ENCODE results near the gene FRMD3.

GRCh38 chr9:83330207-83331196, 207.7 kb downstream of the FRMD3 start:
- TF ChIP-seq CTCF (conservative IDR thresholded peaks at IDR 0.05; ENCODE audit: low read length) (peak; percentile 44), EZH2phosphoT487 (IDR thresholded peaks at IDR 0.05; ENCODE audit: borderline replicate concordance) (no peak)
